NB4 (cell line): ENCODE data around the gene NPAS3.

ENCODE experiments used
- DNase-seq: peaks from one replicate; pipeline ENCODE4 v3.0.0; 2010; ENCODE audit warnings: low read depth
- H3K4me3 ChIP-seq: one replicate; pipeline ENCODE4 v1.5.1; 2011; ENCODE audit warnings: mild to moderate bottlenecking, low read depth, low read length, moderate library complexity
- CTCF ChIP-seq: IDR thresholded peaks from one replicate; pipeline ENCODE4 v1.5.1; 2012; ENCODE audit warnings: low read depth, low read length
- MAX ChIP-seq: IDR thresholded peaks from 2 replicates; pipeline ENCODE4 v1.6.1; 2011; ENCODE audit warnings: low read depth, low read length
- MYC ChIP-seq: IDR thresholded peaks from 2 replicates; pipeline ENCODE4 v1.6.1; 2011; ENCODE audit warnings: low read depth, low read length
- POLR2A ChIP-seq: IDR thresholded peaks from 2 replicates; pipeline ENCODE4 v1.6.1; 2011; ENCODE audit warnings: mild to moderate bottlenecking; ENCODE audit not compliant: insufficient read length; ENCODE audit errors: extremely low read depth

Gene NPAS3

DNA sequence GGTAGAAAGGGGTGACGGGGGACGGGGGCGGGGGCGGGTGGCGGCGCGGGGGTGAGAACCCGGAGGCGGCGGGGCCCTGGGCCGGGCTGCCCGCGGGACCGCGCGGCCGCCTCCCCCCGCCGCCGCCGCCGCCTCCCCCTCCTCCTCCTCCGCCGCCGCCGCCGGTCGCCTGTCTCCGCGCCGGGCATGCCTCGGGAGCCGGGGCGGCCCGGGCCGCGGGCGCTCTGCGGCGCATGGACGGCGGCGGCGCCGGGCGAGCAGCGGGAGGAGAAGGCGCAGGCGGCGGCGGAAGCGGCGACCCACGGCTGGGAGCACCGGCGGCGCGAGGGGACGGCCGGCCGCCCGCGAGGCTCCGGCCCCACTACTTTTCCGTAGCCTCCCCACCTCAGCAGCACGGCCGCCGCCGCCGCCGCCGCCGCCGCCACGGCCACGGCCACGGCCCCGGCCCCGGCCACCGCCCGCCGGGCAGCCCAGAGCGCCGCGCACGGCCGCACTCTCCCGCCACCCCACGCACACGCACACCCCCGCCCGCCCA, at the start of gene NPAS3:
NPAS3 (plus strand) TSS at position 161 of the 535 bp plus-strand sequence.
- no peak within 1 kb of the TSS for H3K4me3 ChIP-seq
- no peak for DNase-seq
- TF ChIP-seq POLR2A (no peak), MAX (no peak)

DNA sequence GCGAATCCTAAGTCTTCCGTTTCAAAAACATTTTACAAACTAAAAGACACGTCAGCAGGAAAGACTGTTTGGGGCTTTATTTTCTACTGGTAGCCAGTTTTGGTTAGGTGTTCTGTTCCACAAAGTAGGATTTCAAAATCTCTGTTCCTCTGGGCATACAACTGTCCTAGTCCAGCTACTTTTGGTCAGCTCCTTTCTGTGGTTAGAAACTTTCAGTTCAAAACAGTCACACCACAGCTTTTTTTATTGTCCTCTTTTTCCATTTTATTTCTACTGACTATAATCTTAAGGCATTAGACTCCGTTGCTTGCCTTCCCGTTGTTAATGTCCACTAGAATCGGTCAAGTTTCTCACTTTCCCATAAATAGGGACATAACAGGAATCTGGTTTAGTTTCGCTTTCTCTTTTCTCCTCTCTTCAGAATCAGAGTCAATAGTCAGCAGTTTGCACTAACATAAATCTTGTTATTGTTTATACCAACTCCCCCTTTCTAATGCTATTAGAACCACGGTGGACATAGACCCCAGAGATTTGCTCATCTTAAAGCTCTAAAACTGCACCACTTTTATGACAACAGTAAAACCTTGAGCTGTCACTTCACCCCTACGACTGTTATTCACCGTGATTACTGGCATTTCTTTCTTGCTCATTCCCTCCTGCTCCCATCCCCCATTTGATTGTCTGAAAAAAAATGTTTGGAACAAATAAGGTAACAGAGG, 41.5 kb upstream of the NPAS3 start:
- TF ChIP-seq MYC = no peak
- TF ChIP-seq POLR2A = no peak
- TF ChIP-seq MAX = no peak
- no peak for TF ChIP-seq CTCF
- peak overlapping the region; percentile 41 for H3K4me3 ChIP-seq
- DNase-seq = no peak

DNA sequence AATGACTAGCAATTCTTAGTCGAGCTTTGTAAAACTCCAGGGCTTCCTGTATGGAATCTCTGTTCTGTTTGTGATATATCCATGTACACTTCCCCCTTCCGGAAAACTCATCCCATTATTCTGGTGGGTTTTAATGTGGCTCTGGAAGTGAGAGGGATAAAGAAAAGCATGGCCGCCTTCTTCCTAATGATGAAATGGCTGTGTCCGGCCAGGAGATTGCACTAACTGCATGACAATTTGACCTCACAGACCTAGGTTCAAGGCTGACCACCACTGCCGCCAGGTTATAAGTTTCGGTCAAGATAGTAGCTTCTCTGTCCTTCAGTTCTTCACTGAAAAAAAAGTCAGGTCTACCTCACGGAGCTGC, 41.0 kb upstream of the NPAS3 start:
- peak overlapping the region; percentile 41 for H3K4me3 ChIP-seq
- DNase-seq = no peak

GRCh38 chr14:32898876-32899275, 39.8 kb upstream of the NPAS3 start:
- H3K4me3 ChIP-seq = no peak overlapping the region
- TF ChIP-seq MAX = no peak
- no peak for TF ChIP-seq CTCF
- TF ChIP-seq POLR2A = no peak
- TF ChIP-seq MYC = no peak
- DNase-seq = no peak

More for the DNA sequence above, 41.0 kb upstream of the NPAS3 start:
- TF ChIP-seq CTCF (no peak), MAX (no peak), MYC (no peak), POLR2A (no peak)

DNA sequence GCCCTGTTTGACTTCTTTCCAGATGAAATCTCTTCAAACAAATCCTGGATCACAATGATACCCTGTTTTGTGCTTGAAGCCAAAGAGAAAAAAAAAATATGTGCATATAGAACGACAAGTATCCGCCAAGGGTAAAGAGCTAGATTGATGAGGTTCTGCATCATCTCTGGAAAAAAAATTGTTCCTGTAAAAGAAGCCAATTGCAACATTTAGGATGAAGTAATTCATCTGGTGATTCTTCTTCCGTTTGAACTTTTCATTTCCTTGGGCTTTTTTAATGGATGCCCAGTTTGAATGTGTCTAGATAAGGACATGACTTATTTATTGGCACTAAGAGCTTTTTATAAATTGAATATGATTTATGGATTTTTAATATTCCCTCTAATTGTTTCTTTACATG, 38.1 kb upstream of the NPAS3 start:
- no peak for TF ChIP-seq MYC
- no peak for TF ChIP-seq POLR2A
- no peak for TF ChIP-seq MAX
- TF ChIP-seq CTCF = no peak
- H3K4me3 ChIP-seq = no peak overlapping the region
- DNase-seq = no peak

GRCh38 chr14:32905013-32905412, 33.7 kb upstream of the NPAS3 start:
- DNase-seq = no peak
- TF ChIP-seq CTCF (no peak), MAX (no peak), POLR2A (no peak), MYC (no peak)
- H3K4me3 ChIP-seq = no peak overlapping the region
